ENCODE measurements around the gene TRPM6.
"Not testable (repeated sequence)": the region's sequence is repeated elsewhere in the genome, so short reads cannot be mapped to it uniquely, and the experiment has no call there.

Gene TRPM6

GRCh38 chr9:74874220-74874619, 13.5 kb downstream of the TRPM6 start:
- no peak for TF ChIP-seq CTCF (conservative IDR thresholded peaks at IDR 0.05; ENCODE audit: control insufficient read depth, insufficient read depth, low read depth, low read length)
- DNase-seq (ENCODE audit: low read depth): no peak
- no peak overlapping the region for H3K4me3 ChIP-seq (ENCODE audit: control insufficient read depth, low read depth, low read length)

GRCh38 chr9:74872619-74873233, 15.0 kb downstream of the TRPM6 start:
- DNase-seq (ENCODE audit: low read depth): no peak
- H3K4me3 ChIP-seq (ENCODE audit: control insufficient read depth, low read depth, low read length): no peak overlapping the region
- TF ChIP-seq CTCF (conservative IDR thresholded peaks at IDR 0.05; ENCODE audit: control insufficient read depth, insufficient read depth, low read depth, low read length): no peak

GRCh38 chr9:74867483-74867882, 20.2 kb downstream of the TRPM6 start:
- no peak for TF ChIP-seq CTCF (conservative IDR thresholded peaks at IDR 0.05; ENCODE audit: control insufficient read depth, insufficient read depth, low read depth, low read length)
- no peak for DNase-seq (ENCODE audit: low read depth)
- no peak overlapping the region for H3K4me3 ChIP-seq (ENCODE audit: control insufficient read depth, low read depth, low read length)

GRCh38 chr9:74865177-74865576, 22.5 kb downstream of the TRPM6 start:
- TF ChIP-seq CTCF (conservative IDR thresholded peaks at IDR 0.05; ENCODE audit: control insufficient read depth, insufficient read depth, low read depth, low read length): no peak
- H3K4me3 ChIP-seq (ENCODE audit: control insufficient read depth, low read depth, low read length): no peak overlapping the region
- no peak for DNase-seq (ENCODE audit: low read depth)

- no peak for TF ChIP-seq CTCF (conservative IDR thresholded peaks at IDR 0.05; ENCODE audit: control insufficient read depth, insufficient read depth, low read depth, low read length)
- no peak overlapping the region for H3K4me3 ChIP-seq (ENCODE audit: control insufficient read depth, low read depth, low read length)
These were observed 25.8 kb downstream of the TRPM6 start for GRCh38 chr9:74861773-74862474.

GRCh38 chr9:74861071-74861470, 26.6 kb downstream of the TRPM6 start:
- TF ChIP-seq CTCF (conservative IDR thresholded peaks at IDR 0.05; ENCODE audit: control insufficient read depth, insufficient read depth, low read depth, low read length): no peak
- no peak for DNase-seq (ENCODE audit: low read depth)
- H3K4me3 ChIP-seq (ENCODE audit: control insufficient read depth, low read depth, low read length): no peak overlapping the region

More at GRCh38 chr9:74861773-74862474, 25.8 kb downstream of the TRPM6 start:
- no peak for DNase-seq (ENCODE audit: low read depth)

- not testable (repeated sequence) for DNase-seq (ENCODE audit: low read depth); H3K4me3 ChIP-seq (ENCODE audit: control insufficient read depth, low read depth, low read length)
These were observed 27.5 kb downstream of the TRPM6 start for GRCh38 chr9:74860247-74860646.

All from fibroblast of mammary gland (primary cell).